ENCODE measurements around the gene TPM4.

GRCh38 chr19:16043156-16043757 lies 33.0 kb upstream of the TPM4 start:
- TF ChIP-seq POLR2A (IDR thresholded peaks at IDR 0.05) (no peak), CTCF (IDR thresholded peaks at IDR 0.05) (no peak), POLR2AphosphoS5 (IDR thresholded peaks at IDR 0.05) (no peak), EP300 (IDR thresholded peaks at IDR 0.05) (no peak)
